HFF-Myc (cell line): ENCODE data around the gene SLC12A9.

Experiments used
- DNase-seq: peaks from one replicate; pipeline ENCODE4 v3.0.0-alpha.2; 2011; ENCODE audit warnings: low read depth; ENCODE audit errors: extremely low read depth
- H3K4me3 ChIP-seq: replicated peaks from 2 replicates; pipeline ENCODE4 v1.5.1; 2011; ENCODE audit warnings: low read depth, mild to moderate bottlenecking, control low read depth, low read length
- CTCF ChIP-seq: IDR thresholded peaks from 2 replicates; pipeline ENCODE4 v1.5.1; 2012; ENCODE audit warnings: mild to moderate bottlenecking, low read depth, low read length, control low read depth; ENCODE audit errors: missing control alignments

SLC12A9 gene

GRCh38 chr7:100893318-100893895 lies 40.9 kb downstream of the SLC12A9 start:
- no peak overlapping the region for H3K4me3 ChIP-seq
- TF ChIP-seq CTCF, result no peak
- DNase-seq, result no peak

- H3K4me3 ChIP-seq, result no peak overlapping the region
- DNase-seq, result no peak
- no peak for TF ChIP-seq CTCF
These were observed 41.6 kb downstream of the SLC12A9 start for GRCh38 chr7:100893910-100894721.

GRCh38 chr7:100894860-100895700 lies 42.6 kb downstream of the SLC12A9 start:
- DNase-seq, result no peak
- peak overlapping the region; percentile 33 for H3K4me3 ChIP-seq
- peak; percentile 73 for TF ChIP-seq CTCF

GRCh38 chr7:100895701-100895955 lies 43.1 kb downstream of the SLC12A9 start, which contains the start of gene ACHE:
Gene ACHE, minus strand, starts transcription at chr7:100895888. Its CDS starts 1,656 bp downstream, at chr7:100894232.
- DNase-seq, result no peak
- no peak for TF ChIP-seq CTCF

GRCh38 chr7:100895956-100896731 lies 43.6 kb downstream of the SLC12A9 start:
- H3K4me3 ChIP-seq, result no peak overlapping the region
- DNase-seq, result no peak
- TF ChIP-seq CTCF, result no peak

More at GRCh38 chr7:100895701-100895955, 43.1 kb downstream of the SLC12A9 start, which contains the start of gene ACHE:
- H3K4me3 ChIP-seq, result peak within 1 kb of the TSS; percentile 33
